Colonic mucosa (tissue), 4 donors: ENCODE measurements around the gene CYP1A1. TPM values are rescaled to one million over a fixed set of nuclear protein-coding genes. Genes with fewer than 3 reads are reported as not detected.

Experiments
- DNase-seq: peaks from one replicate; pipeline ENCODE4 v3.0.0-alpha.2; 2020
- H3K27ac ChIP-seq: fragments of 200-600 bp; one replicate; pipeline ENCODE4 v1.8.0; 2021
- H3K27me3 ChIP-seq: fragments of 200-600 bp; one replicate; pipeline ENCODE4 v1.8.0; 2021
- H3K36me3 ChIP-seq: fragments of 200-600 bp; one replicate; pipeline ENCODE4 v1.8.0; 2021
- H3K4me1 ChIP-seq: fragments of 200-600 bp; one replicate; pipeline ENCODE4 v1.8.0; 2021; ENCODE audit warnings: mild to moderate bottlenecking
- H3K4me3 ChIP-seq: fragments of 200-600 bp; one replicate; pipeline ENCODE4 v1.8.0; 2021
- H3K9ac ChIP-seq, 2 donors: one replicate each; pipeline ENCODE4 v1.7.0; 2013; ENCODE audit warnings: control low read depth in 2 of 2, low read depth in 2 of 2, low read length in 2 of 2
- H3K9me3 ChIP-seq: fragments of 200-600 bp; one replicate; pipeline ENCODE4 v1.8.0; 2021
- intact Hi-C: fragments of 100-400 bp; cut with DNase I; formaldehyde crosslinking; loops from one replicate; pipeline ENCODE4 v1.14.1; 2022
- total RNA-seq, 2 donors: library from RNA; stranded (reverse); fragmentation: NEBNext Ultra II Directional in 1 of 2; extraction: Animal tissue kit (Norgen Biotek cat#: 25700) in 1 of 2; gene quantifications; one replicate each; pipeline ENCODE4 v1.2.1, GENCODE V29; 2021
- TF ChIP-seq, protein P1 (sequence below): fragments of 200-600 bp; IDR thresholded peaks from one replicate; pipeline ENCODE4 v1.8.0; 2022; ENCODE audit warnings: antibody characterized with exemption, mild to moderate bottlenecking
- donor health status: healthy.
- donor health status: DM: no; HTN: no; CAD: no.
- donor health status: DM: no; HTN: no; CAD: no.

The CYP1A1 gene, protein sequence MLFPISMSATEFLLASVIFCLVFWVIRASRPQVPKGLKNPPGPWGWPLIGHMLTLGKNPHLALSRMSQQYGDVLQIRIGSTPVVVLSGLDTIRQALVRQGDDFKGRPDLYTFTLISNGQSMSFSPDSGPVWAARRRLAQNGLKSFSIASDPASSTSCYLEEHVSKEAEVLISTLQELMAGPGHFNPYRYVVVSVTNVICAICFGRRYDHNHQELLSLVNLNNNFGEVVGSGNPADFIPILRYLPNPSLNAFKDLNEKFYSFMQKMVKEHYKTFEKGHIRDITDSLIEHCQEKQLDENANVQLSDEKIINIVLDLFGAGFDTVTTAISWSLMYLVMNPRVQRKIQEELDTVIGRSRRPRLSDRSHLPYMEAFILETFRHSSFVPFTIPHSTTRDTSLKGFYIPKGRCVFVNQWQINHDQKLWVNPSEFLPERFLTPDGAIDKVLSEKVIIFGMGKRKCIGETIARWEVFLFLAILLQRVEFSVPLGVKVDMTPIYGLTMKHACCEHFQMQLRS
- not detected for total RNA-seq

DNA sequence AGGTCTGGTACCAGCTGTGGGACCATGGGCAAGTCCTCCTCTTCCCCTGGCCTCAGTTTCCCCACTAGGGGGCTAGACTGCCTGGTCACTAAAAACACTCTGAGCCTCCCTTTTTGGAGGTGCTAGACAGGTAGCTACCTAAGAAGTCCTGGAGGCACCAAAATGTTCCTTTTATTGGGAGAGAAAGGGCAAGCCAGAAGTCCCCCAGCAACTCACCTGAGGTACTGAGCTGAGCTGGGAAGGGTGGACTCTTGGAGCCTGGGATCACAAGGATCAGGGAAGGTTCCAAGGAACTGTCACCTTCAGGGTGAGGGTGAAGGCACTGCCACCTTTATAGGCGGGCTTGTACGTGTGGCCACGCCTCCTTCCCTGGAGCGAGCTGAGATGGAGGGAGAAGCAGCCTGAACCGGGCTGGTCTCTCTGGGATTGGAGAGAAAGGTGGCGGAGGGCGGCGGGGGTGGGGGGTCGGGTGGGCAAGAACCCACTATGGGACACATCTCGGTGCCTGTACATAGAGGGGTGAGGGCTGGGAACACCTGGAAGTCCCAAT, at the start of gene CYP1A1:
CYP1A1 (minus strand) TSS at position 304 of the 550 bp plus-strand sequence. CDS start 2,431 bp downstream, outside the sequence.
- Histone ChIP-seq H3K9me3 (no peaks in the 10 kb centered on the region), H3K27me3 (peaks cover 8% of the 10 kb centered on the region), H3K4me1 (peaks cover 8% of the 10 kb centered on the region), H3K9ac (peak within 1 kb of the TSS in 1 of 2 donors; percentile 50), H3K36me3 (no peaks in the 10 kb centered on the region), H3K27ac (no peak within 1 kb of the TSS), H3K4me3 (peak within 1 kb of the TSS; percentile 43)
- intact Hi-C loops = no loop called here
- peak; percentile 62 for DNase-seq
- TF ChIP-seq, protein P1, sequence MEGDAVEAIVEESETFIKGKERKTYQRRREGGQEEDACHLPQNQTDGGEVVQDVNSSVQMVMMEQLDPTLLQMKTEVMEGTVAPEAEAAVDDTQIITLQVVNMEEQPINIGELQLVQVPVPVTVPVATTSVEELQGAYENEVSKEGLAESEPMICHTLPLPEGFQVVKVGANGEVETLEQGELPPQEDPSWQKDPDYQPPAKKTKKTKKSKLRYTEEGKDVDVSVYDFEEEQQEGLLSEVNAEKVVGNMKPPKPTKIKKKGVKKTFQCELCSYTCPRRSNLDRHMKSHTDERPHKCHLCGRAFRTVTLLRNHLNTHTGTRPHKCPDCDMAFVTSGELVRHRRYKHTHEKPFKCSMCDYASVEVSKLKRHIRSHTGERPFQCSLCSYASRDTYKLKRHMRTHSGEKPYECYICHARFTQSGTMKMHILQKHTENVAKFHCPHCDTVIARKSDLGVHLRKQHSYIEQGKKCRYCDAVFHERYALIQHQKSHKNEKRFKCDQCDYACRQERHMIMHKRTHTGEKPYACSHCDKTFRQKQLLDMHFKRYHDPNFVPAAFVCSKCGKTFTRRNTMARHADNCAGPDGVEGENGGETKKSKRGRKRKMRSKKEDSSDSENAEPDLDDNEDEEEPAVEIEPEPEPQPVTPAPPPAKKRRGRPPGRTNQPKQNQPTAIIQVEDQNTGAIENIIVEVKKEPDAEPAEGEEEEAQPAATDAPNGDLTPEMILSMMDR = no peak

DNA sequence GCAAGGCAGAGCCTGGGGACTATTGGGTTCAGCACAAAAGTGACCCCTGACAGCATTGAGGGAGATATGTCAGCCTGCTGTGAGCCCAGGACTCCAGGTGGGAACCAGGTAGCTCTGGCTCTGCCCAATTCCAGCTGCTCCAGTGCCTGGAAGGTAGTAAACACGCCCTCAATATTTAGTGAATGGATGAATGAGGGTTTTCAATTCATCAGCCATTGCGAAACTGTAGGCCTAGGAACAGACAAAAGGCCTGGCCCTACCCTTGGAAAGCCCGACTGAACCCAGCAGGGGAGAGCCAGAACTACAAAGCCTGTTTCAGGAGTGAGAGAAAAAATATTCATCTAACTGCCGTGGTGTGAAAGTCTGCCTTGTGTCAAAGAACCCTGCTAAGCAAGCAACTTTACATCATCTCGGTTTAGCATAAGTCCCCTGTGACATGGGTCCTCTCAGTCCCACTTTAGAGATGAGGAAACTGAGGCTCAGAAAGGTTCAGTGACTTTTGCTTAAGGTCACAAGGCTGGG, 48.5 kb upstream of the CYP1A1 start:
- peak overlapping the region; percentile 39 for H3K27ac ChIP-seq
- no peaks in the 10 kb centered on the region for H3K36me3 ChIP-seq
- no peaks in the 10 kb centered on the region for H3K9me3 ChIP-seq
- no peak overlapping the region for H3K4me3 ChIP-seq
- H3K27me3 ChIP-seq = no peaks in the 10 kb centered on the region
- intact Hi-C loops = loop anchor here (2.0 to 5.0 kb wide), 2 partner anchors 64 to 177 kb away; no protein-coding TSS in a partner anchor
- TF ChIP-seq, protein P1 = no peak
- peak overlapping the region; percentile 29 to 60 for H3K9ac ChIP-seq
- peak; percentile 60 for DNase-seq
- peaks cover 23% of the 10 kb centered on the region for H3K4me1 ChIP-seq

DNA sequence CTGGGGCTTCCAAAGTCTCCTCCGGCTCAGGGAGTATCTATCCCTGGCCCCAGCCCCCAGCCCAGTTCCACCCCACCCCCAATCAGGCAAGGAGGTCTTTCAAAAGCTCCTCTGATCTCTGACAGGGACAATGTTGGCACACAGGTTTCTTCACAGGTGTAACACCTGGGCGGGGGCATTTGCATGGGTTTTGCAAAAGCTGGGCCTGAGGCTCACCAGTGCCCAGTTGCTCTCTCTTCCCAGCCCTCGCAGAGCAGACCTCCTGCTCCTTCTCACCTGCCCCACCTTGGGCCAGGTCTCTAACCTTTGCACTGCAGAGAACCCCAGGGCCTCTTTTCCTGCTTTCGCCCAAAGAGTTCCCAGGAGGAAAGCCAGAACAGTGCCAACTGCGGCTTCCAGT, 48.0 kb upstream of the CYP1A1 start:
- peak; percentile 33 for DNase-seq
- peak overlapping the region; percentile 39 for H3K27ac ChIP-seq
- intact Hi-C loops = loop anchor here (2.0 to 5.0 kb wide), 2 partner anchors 64 to 177 kb away; no protein-coding TSS in a partner anchor

DNA sequence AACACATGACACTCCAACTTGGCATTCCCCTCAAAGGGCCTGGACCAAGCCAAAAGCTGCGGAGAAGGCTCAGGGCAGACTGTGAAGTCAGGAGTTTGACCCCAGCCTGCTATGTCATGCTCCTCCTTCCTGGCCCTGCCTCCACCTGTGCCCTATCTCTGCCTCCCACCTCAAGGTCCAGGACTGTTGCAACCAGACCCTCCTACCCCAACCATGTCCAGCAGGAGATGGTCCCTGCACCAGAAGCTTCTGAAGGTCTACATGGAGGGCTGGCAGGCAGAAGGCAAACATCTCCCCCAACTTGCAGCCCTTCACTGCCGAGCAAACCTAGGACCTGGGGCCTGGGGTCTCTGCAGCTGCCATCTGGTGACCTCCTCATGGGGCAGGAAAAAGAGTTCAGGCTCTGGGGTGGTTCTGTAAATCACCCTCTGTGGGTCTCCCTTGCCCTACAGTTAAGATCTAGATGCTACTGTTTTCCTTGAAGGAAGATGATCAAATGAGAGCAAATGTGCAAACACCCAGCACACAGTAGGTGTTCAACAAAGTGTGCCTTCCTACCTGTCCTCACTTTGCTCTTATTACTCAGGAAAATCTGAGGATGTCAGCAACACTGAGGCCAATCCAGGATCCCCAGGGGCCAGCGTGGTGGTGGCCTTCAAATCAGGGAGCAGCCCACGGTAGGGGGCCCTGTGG, 45.0 kb upstream of the CYP1A1 start:
- intact Hi-C loops = loop anchor here (5.0 kb wide), 1 partner anchor 67 kb away; no protein-coding TSS in a partner anchor
- no peak overlapping the region for H3K4me3 ChIP-seq
- H3K9ac ChIP-seq = peak overlapping the region in 1 of 2 donors; percentile 8
- no peak overlapping the region for H3K27ac ChIP-seq
- H3K4me1 ChIP-seq = peaks cover 18% of the 10 kb centered on the region
- H3K9me3 ChIP-seq = no peaks in the 10 kb centered on the region
- H3K36me3 ChIP-seq = no peaks in the 10 kb centered on the region
- peak; percentile 18 for DNase-seq
- no peaks in the 10 kb centered on the region for H3K27me3 ChIP-seq
- TF ChIP-seq, protein P1 = no peak

More for the DNA sequence above, 48.0 kb upstream of the CYP1A1 start:
- TF ChIP-seq, protein P1 = no peak
- Histone ChIP-seq H3K4me1 (peaks cover 23% of the 10 kb centered on the region), H3K9ac (peak overlapping the region; percentile 29 to 36), H3K4me3 (no peak overlapping the region), H3K36me3 (no peaks in the 10 kb centered on the region), H3K9me3 (no peaks in the 10 kb centered on the region), H3K27me3 (no peaks in the 10 kb centered on the region)
